ENCODE data around the gene CBLC.

DNA sequence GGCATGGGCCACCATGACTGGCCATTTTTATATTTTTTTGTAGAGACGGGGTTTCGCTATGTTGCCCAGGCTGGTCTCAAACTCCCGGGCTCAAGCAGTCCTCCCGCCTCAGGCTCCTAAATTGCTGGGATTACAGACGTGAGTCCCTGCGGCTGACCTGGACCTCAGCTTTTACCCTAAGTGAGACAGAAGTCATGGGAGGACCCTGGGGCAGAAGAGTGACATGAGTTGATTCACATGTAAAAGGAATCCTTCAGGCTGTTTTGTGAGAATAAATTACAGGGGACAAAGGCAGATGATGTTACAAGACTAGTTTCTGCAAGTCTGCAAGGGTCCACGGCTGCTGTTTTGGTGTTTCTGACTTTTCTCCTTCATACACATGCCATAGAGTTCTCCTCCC lies 28.6 kb downstream of the CBLC start:
- TF ChIP-seq ZNF274 (IDR thresholded peaks at IDR 0.05; ENCODE audit: low read depth, low read length): no peak
- TF ChIP-seq SUZ12 (IDR thresholded peaks at IDR 0.05; ENCODE audit: extremely low read depth, insufficient read depth, insufficient read length): no peak

Measured in NT2/D1 (cell line).